HG02642 (cell line): ENCODE data around the gene NOS3.
"Not testable (repeated sequence)": the region's sequence is repeated elsewhere in the genome, so short reads cannot be mapped to it uniquely, and the experiment has no call there.

Experiments used
- ATAC-seq: cut with Tn5 transposase; IDR thresholded peaks from one replicate; pipeline ENCODE4 v1.9.1; 2021; ENCODE audit warnings: mild to moderate bottlenecking; ENCODE audit not compliant: unreplicated experiment, poor library complexity

Gene NOS3

DNA sequence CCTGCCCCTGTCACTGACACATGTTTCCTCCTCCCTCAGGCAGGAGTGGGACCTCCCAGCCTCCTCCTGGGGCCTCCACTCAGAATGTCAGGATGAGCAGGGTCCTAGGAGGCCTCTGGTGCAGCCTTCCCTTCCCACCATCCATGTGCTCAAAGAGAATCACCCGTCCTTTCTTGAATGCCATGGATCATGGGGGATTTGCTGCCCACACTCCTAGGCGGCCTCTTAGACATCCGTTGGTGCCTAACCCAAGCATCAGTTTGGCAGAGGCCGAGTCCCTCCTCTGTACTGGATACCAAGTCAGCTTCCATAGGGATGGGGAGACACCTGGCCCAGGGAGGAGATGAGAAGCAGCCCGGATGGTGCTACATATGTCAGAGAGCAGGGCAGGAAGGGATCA lies 7.0 kb downstream of the NOS3 start:
- ATAC-seq = no peak

DNA sequence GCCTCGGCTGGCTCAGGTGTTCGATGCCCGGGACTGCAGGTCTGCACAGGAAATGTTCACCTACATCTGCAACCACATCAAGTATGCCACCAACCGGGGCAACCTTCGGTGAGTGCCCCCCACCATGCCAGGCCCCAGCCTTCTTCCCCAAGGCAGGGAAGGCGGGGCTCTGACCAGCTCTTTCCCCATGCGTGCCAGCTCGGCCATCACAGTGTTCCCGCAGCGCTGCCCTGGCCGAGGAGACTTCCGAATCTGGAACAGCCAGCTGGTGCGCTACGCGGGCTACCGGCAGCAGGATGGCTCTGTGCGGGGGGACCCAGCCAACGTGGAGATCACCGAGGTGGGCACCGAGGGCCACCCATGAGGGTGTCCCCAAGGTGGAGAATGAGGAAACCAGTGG lies 7.5 kb downstream of the NOS3 start:
- no peak for ATAC-seq

DNA sequence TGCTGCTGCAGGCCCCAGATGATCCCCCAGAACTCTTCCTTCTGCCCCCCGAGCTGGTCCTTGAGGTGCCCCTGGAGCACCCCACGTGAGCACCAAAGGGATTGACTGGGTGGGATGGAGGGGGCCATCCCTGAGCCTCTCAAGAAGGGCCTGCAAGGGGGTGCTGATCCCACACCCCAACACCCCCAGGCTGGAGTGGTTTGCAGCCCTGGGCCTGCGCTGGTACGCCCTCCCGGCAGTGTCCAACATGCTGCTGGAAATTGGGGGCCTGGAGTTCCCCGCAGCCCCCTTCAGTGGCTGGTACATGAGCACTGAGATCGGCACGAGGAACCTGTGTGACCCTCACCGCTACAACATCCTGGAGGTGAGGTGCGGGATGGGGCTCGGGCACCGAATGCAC lies 8.2 kb downstream of the NOS3 start:
- ATAC-seq = no peak

DNA sequence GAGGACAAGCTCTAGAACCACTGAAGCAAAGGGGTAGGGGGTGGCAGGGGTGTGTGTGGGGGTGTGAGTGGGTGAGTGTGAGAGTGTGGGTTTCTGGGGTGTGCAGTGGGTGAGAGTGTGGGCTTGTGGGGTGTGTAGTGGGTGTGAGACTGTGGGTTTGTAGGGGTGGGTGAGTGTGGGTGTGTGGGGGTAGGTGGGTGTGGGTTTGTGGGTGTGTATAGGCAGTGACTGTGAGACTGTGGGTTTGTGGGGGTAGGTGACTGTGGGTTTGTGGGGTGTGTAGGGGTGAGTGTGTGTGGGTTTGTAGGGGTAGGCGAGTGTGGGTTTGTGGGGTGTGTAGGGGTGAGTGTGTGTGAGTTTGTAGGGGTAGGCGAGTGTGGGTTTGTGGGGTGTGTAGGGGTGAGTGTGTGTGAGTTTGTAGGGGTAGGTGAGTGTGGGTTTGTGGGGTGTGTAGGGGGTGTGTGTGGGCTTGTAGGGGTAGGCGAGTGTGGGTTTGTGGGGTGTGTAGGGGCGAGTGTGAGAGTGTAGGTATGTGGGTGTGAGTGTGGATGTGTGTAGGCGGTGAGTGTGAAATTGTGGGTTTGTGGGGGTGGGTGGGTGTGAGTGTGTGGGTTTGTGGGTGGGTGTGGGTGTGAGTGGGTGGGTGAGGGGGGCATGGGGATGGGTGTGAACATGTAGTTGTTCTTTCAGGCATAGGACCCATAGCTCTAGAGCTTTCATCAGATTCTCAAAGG lies 8.8 kb downstream of the NOS3 start:
- ATAC-seq = no peak

DNA sequence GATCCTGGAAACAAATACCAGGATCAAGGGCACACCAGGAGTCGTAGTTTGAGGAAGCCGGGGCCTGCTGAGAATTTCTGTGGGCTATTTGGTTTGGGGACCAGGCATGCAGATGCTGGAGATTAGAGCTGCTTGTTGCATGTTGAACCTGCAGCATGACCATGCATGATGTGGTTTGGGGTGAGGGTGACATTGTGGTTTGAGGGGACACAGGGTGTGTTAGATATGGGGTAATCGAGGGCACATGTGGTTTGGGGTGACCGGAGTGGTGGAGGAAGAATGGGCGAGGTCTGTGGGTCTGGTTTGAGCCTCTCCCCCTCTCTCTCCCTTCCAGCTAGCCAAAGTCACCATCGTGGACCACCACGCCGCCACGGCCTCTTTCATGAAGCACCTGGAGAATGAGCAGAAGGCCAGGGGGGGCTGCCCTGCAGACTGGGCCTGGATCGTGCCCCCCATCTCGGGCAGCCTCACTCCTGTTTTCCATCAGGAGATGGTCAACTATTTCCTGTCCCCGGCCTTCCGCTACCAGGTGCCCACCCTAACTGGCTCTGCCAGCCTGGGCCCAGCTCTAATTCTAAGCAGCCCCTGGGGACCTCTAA lies 10.2 kb downstream of the NOS3 start:
- no peak for ATAC-seq

DNA sequence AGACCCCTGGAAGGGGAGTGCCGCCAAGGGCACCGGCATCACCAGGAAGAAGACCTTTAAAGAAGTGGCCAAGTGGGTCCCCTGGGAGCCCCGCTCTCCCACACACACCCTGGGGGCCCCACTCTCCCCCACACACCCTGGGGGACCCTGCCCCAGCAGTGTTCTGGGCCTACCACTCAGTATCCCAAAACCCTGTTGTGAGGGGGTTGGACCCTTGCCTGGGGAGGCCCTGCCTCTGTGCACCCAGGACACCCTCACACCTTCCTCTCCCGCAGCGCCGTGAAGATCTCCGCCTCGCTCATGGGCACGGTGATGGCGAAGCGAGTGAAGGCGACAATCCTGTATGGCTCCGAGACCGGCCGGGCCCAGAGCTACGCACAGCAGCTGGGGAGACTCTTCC lies 10.7 kb downstream of the NOS3 start:
- no peak for ATAC-seq

DNA sequence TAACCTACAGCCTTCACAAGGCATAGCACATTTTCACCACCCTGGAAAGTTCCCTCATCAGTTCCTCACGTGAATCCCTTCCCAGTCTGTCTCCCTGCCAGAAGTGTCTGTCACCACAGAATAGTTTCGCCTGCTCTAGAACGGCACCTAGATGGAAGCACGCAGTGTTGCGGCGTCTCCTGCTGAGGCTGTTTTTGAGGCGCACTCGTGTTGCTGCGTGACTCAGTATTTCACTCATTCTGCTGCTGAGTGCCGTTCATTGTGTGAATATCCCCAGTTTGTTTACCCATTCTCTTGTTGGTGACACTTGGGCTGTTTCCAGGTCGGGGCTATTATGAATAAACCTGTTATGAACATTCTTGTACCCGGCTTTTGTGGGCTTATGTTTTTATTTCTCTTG lies 12.8 kb downstream of the NOS3 start:
- no peak for ATAC-seq

DNA sequence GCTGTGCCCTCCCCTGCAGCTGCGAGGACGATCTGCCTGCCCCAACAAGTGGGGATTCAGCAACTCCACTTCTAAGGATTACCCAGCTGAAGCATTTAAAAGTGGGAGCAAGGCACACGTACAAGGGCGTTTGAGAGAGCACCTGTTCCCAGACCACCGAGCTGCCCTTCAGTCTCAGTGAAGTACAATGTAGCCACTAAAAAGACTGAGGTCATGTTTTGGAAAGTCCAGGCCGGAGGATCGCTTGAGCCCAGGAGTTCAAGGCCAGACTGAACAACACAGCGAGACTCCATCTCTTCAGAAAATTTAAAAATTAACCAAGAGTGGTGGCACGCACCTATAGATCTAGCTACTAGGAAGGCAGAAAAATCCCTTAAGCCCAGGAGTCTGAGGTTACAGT lies 14.7 kb downstream of the NOS3 start:
- ATAC-seq = no peak

DNA sequence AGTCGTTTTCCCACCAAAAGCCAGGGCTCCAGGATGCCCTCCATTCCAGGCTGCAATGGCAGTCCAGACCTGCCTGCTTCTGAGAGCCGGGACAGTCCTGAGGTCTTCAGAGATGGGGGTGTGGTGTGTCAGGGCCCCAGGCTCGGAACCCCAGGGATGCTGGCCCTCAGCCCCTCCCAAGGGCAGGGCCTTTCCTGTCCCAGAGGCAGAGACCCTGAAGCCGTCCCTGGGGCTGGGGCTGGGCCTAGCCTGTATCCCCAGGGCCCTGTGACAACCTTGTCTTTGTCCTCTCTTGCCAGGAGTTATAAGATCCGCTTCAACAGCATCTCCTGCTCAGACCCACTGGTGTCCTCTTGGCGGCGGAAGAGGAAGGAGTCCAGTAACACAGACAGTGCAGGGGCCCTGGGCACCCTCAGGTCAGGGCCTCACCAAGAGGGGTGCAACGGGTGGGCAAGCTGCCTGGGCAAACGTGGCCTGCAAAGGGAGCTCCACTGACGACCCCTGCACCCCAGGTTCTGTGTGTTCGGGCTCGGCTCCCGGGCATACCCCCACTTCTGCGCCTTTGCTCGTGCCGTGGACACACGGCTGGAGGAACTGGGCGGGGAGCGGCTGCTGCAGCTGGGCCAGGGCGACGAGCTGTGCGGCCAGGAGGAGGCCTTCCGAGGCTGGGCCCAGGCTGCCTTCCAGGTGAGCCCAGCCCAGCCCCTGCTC lies 15.9 kb downstream of the NOS3 start:
- ATAC-seq = no peak

DNA sequence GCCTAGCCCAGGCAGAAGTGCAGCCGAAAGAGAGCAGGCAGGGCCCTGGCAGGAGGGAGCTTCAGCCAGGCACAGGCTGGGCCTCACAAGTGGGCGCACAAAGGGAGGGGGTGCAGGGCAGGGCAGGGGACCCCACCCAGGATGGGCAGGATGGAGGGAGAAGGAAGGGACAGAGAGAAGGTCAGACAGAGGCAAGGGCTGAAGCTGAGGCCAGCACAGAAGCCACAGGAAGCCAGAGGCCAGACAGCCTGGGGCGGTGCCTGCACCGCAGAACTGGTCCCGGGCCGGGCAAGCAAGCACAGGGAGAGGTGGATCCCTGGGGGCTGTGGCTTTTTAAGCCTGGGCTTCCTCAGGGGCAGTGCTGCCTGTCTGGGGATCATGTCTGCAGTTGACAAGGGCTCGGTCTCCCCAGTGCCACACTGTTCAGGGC lies 16.7 kb downstream of the NOS3 start:
- ATAC-seq = no peak

DNA sequence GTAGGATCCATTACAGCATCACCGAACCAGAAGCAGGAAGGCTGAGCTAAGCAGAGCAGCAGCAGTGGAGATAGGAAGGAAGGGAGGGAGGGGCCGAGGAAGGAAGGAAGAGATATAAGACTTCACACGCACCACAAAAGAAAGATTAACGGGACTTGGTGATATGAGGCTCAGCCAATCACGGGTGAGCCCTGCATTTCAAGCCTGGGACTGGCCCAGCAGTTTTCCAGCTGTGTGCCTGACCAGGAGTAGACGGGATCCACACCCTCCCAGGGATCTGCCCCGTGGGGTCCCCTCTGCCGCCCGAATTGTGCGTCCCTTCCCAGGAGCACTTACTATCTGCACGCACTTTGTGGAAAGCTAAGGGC lies 17.3 kb downstream of the NOS3 start:
- no peak for ATAC-seq

DNA sequence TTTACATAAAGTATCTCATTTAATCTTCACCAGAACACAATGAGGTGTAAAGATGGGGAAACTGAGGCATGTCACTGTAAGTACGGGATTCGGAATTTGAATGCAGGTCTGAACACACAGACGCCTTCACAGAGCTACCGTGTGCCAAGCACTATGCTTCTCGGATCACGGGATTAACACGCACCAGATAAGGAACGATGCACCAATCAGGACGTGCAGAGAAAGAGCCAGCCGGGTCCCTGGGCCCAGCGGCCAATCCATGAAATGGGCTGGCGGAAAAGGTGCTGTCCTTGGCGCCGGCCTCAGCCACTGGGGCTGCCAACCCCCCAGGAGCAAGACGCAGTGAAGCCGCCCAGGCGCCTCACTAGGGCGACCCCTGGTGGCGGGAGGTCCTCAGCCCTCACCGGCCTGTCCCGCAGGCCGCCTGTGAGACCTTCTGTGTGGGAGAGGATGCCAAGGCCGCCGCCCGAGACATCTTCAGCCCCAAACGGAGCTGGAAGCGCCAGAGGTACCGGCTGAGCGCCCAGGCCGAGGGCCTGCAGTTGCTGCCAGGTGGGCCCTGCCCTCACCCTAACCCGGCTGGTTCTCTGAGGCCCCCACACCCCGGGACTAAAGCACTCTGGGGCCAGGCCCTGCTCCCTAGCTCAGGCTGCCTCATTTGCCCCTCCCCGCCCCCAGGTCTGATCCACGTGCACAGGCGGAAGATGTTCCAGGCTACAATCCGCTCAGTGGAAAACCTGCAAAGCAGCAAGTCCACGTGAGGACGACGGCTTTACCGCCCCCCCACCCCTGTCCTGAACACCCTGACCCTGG lies 17.9 kb downstream of the NOS3 start:
- ATAC-seq = peak; percentile 83

DNA sequence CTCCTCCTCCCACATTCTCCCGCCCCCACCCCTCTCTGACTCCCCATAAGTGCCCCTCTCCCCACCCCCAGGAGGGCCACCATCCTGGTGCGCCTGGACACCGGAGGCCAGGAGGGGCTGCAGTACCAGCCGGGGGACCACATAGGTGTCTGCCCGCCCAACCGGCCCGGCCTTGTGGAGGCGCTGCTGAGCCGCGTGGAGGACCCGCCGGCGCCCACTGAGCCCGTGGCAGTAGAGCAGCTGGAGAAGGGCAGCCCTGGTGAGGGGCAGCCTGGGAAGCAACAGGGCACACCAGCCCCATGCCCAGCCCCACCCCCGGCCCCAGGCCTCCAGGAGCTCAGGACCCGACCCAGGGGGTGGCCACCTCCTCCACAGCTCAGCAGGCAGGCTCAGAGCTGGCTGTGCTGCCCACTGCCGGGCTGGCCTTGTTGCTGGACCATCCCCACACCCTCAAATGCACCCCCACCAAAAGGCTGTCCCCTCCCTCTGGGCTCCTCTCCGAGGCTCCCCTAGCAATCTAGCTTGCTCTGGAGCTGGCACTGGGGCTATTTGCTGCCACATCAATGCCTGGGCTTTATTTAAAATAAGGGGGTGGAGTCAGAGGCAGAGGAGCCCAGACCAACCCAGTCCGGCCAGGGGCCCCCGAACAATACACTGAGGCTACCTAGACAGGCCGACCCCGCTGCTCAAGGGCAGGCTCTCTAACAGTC lies 18.7 kb downstream of the NOS3 start:
- ATAC-seq = no peak

DNA sequence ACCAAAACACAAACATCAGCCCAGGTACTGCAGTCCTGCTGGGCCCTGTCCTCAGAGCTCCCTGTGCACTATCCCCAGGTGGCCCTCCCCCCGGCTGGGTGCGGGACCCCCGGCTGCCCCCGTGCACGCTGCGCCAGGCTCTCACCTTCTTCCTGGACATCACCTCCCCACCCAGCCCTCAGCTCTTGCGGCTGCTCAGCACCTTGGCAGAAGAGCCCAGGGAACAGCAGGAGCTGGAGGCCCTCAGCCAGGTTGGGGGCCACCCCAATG lies 19.2 kb downstream of the NOS3 start:
- ATAC-seq = no peak

DNA sequence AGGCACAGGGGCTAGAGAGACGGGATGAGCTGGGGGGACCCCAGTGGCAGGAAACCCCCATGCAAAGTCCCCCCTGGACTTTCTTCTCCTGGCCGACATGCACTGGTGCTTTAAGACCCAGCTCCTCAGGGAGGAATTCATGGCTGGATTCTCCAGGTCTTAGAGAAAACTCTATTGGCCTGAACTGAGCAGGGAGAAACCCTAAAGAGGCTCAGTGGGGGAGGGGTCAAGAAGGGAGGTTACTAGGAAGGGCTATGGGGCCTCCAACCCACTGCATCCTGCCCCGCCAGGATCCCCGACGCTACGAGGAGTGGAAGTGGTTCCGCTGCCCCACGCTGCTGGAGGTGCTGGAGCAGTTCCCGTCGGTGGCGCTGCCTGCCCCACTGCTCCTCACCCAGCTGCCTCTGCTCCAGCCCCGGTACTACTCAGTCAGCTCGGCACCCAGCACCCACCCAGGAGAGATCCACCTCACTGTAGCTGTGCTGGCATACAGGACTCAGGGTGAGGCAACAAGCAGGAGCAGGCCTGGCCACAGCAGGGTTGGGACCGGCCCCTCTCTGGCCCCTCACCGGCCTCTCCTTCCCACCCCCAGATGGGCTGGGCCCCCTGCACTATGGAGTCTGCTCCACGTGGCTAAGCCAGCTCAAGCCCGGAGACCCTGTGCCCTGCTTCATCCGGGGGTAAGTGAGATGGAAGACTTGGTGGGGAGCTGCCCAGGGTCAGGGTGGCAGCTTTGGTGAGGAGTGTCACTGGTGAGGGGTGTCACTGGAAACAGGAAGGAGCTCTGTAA lies 19.7 kb downstream of the NOS3 start:
- no peak for ATAC-seq

DNA sequence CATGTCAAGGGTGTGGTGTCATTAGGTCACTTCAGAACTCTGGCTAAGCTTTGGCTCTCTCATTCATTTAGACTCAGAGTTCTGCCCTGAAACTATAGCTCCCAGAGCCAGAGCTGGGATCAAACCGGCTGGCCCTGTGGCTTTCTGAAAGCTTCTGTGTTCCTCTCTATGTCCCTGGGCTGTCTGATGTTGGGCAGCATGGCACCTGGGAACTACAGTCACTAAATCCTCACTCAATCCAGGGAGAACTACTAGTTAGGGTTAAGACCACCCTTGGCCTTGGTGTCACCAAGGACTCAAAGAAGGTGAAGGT lies 20.2 kb downstream of the NOS3 start:
- ATAC-seq = no peak

DNA sequence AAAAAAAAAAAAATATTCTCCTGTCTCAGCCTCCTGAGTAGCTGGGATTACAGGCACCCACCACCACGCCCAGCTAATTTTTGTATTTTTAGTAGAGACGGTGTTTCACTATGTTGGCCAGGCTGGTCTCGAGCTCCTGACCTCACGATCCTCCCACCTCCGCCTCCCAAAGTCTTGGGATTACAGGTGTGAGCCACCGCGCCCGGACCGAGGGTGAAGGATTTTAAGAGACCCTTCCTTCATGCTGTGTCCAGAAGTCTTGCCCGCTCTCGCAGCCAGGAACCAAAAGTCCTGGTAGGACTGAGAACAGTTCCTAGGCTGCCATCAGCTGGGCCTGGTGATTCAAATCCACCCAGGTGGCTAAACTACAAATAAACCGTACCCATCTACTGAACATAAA lies 20.8 kb downstream of the NOS3 start:
- ATAC-seq = not testable (repeated sequence)

DNA sequence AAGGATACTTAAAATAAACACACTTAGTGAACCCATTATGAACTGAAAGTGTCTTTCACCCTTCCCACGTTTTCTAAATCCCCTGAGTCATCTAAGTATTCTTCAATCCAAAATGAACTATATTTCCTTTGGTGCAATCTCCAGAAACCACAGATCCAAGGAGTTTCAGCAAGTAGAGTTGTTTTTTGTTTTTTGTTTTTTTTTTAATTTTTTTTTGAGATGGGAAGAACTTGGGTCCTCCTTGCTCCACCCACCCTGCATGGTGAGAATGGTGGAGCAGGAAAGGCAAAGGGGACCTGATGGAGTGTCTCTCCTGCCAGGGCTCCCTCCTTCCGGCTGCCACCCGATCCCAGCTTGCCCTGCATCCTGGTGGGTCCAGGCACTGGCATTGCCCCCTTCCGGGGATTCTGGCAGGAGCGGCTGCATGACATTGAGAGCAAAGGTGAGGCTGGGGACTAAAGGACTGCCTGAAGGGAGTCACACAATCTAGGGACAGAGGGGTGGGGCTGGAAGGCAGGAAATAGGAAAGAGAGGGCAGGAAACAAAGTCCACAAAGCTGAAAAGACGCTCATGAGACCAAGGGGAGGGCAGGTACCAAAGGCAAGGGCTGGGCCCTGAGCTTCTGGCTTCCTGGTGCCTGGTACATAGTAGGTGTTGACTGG lies 21.3 kb downstream of the NOS3 start:
- no peak for ATAC-seq

DNA sequence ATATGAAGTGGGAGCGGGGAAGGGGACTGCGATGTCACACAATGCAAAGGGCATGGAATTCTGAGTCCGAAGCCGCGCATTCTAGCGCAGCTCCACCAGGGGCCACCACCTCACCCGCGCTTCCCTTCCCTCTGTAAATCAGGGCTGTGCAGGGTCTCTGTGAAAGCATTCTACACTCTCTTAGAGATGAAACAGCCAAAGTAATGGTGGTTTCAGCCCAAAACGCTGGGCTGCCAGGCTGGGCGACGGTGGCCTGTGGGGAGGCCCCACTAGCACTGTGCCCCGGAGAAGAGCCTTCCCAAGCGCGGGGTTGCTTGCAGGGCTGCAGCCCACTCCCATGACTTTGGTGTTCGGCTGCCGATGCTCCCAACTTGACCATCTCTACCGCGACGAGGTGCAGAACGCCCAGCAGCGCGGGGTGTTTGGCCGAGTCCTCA lies 22.1 kb downstream of the NOS3 start:
- no peak for ATAC-seq
